Astrocyte (in vitro differentiated cells and primary cell): ENCODE results near the gene KCND2. TPM values are rescaled to one million over a fixed set of nuclear protein-coding genes. Genes with fewer than 3 reads are reported as not detected.
A peak's percentile ranks its signal among the peaks of the same experiment; 100 is the strongest.

Experiments used
- DNase-seq: peaks from one replicate; pipeline ENCODE4 v3.0.0-alpha.2; 2010; ENCODE audit warnings: low read depth
- FAIRE-seq: peaks from 2 replicates; lab custom pipeline; 2011; peaks lifted over from hg19 to GRCh38; lab: Jason Lieb, UNC
- H2AFZ ChIP-seq: 2 replicates; pipeline ENCODE4 v1.6.0; 2012; ENCODE audit warnings: low read depth, low read length, inconsistent platforms
- H3K27ac ChIP-seq: 2 replicates; pipeline ENCODE4 v1.5.1; 2011; ENCODE audit warnings: low read depth, low read length, inconsistent platforms
- H3K27me3 ChIP-seq: 2 replicates; pipeline ENCODE4 v1.6.0; 2011; ENCODE audit warnings: low read length, inconsistent platforms; ENCODE audit not compliant: insufficient read depth
- H3K36me3 ChIP-seq: 2 replicates; pipeline ENCODE4 v1.5.1; 2011; ENCODE audit warnings: low read length, inconsistent platforms; ENCODE audit not compliant: insufficient read depth
- H3K4me1 ChIP-seq: 2 replicates; pipeline ENCODE4 v1.5.1; 2011; ENCODE audit warnings: low read length, inconsistent platforms; ENCODE audit not compliant: insufficient read depth
- H3K4me2 ChIP-seq: 2 replicates; pipeline ENCODE4 v1.6.0; 2012; ENCODE audit warnings: low read length, inconsistent platforms
- H3K4me3 ChIP-seq: 2 replicates; pipeline ENCODE4 v1.5.1; 2011; ENCODE audit warnings: low read depth, mild to moderate bottlenecking, low read length, inconsistent platforms; ENCODE audit not compliant: insufficient read depth
- H3K79me2 ChIP-seq: 2 replicates; pipeline ENCODE4 v1.6.0; 2012; ENCODE audit warnings: mild to moderate bottlenecking, low read length, inconsistent platforms; ENCODE audit not compliant: insufficient read depth
- H3K9ac ChIP-seq: 2 replicates; pipeline ENCODE4 v1.6.0; 2012; ENCODE audit warnings: mild to moderate bottlenecking, low read length, inconsistent platforms
- H3K9me3 ChIP-seq: 2 replicates; pipeline ENCODE4 v1.5.1; 2012; ENCODE audit warnings: low read depth, mild to moderate bottlenecking, low read length, inconsistent platforms; ENCODE audit not compliant: insufficient read depth
- H4K20me1 ChIP-seq: 2 replicates; pipeline ENCODE4 v1.6.0; 2012; ENCODE audit warnings: low read length, inconsistent platforms; ENCODE audit not compliant: insufficient read depth
- H3K27ac Mint-ChIP-seq: one replicate; pipeline ENCODE4 v1.8.0; 2021; ENCODE audit warnings: mild to moderate bottlenecking, mixed read lengths; ENCODE audit not compliant: unreplicated experiment
- H3K27me3 Mint-ChIP-seq: one replicate; pipeline ENCODE4 v1.8.0; 2021; ENCODE audit warnings: low read depth, mixed read lengths; ENCODE audit not compliant: unreplicated experiment
- H3K36me3 Mint-ChIP-seq: one replicate; pipeline ENCODE4 v1.8.0; 2021; ENCODE audit warnings: low read depth, mixed read lengths; ENCODE audit not compliant: unreplicated experiment
- H3K4me1 Mint-ChIP-seq: one replicate; pipeline ENCODE4 v1.8.0; 2021; ENCODE audit warnings: low read depth, mixed read lengths; ENCODE audit not compliant: unreplicated experiment
- H3K4me3 Mint-ChIP-seq: one replicate; pipeline ENCODE4 v1.8.0; 2021; ENCODE audit warnings: mild to moderate bottlenecking, moderate library complexity, mixed read lengths; ENCODE audit not compliant: unreplicated experiment
- H3K9me3 Mint-ChIP-seq: one replicate; pipeline ENCODE4 v1.8.0; 2021; ENCODE audit warnings: mild to moderate bottlenecking, mixed read lengths; ENCODE audit not compliant: unreplicated experiment
- CTCF ChIP-seq: IDR thresholded peaks from 2 replicates; pipeline ENCODE4 v1.5.1; 2011; ENCODE audit warnings: low read depth, mild to moderate bottlenecking, inconsistent platforms, low read length, moderate library complexity; ENCODE audit not compliant: insufficient read depth
- EZH2 ChIP-seq: IDR thresholded peaks from 2 replicates; pipeline ENCODE4 v1.6.1; 2012; ENCODE audit warnings: mild to moderate bottlenecking, low read length, inconsistent platforms; ENCODE audit not compliant: insufficient read depth
- total RNA-seq: library from RNA; stranded (reverse); gene quantifications from 2 replicates; pipeline ENCODE4 v1.2.1, GENCODE V29; 2021

KCND2 gene
- total RNA-seq, 1 donor from 2014 or later = 0.30 TPM

GRCh38 chr7:120639884-120640283 lies 366.9 kb downstream of the KCND2 start:
- H3K27ac ChIP-seq = no peak overlapping the region
- DNase-seq (no peak), FAIRE-seq (no peak)
- H4K20me1 ChIP-seq = no peaks in the 10 kb centered on the region
- Mint-ChIP-seq H3K4me1 (no peaks in the 10 kb centered on the region), H3K9me3 (no peaks in the 10 kb centered on the region), H3K27me3 (no peaks in the 10 kb centered on the region), H3K4me3 (no peak overlapping the region), H3K36me3 (no peaks in the 10 kb centered on the region), H3K27ac (no peak overlapping the region)
- H3K36me3 ChIP-seq = no peaks in the 10 kb centered on the region
- no peaks in the 10 kb centered on the region for H3K9me3 ChIP-seq
- no peak overlapping the region for H2AFZ ChIP-seq
- H3K4me1 ChIP-seq = no peaks in the 10 kb centered on the region
- no peak overlapping the region for H3K4me3 ChIP-seq
- no peak for TF ChIP-seq EZH2
- no peak for TF ChIP-seq CTCF
- H3K27me3 ChIP-seq = no peaks in the 10 kb centered on the region
- no peaks in the 10 kb centered on the region for H3K79me2 ChIP-seq
- no peak overlapping the region for H3K4me2 ChIP-seq
- H3K9ac ChIP-seq = no peak overlapping the region

GRCh38 chr7:120645966-120646365 lies 373.0 kb downstream of the KCND2 start:
- H3K79me2 ChIP-seq = no peaks in the 10 kb centered on the region
- H3K27me3 ChIP-seq = no peaks in the 10 kb centered on the region
- H3K4me1 ChIP-seq = no peaks in the 10 kb centered on the region
- TF ChIP-seq CTCF = no peak
- no peak for TF ChIP-seq EZH2
- H3K9ac ChIP-seq = no peak overlapping the region
- no peaks in the 10 kb centered on the region for H3K36me3 ChIP-seq
- DNase-seq = no peak
- no peak overlapping the region for H3K4me2 ChIP-seq
- H3K4me3 Mint-ChIP-seq = no peak overlapping the region
- no peak for FAIRE-seq
- H3K4me1 Mint-ChIP-seq = no peaks in the 10 kb centered on the region
- H4K20me1 ChIP-seq = no peaks in the 10 kb centered on the region
- no peaks in the 10 kb centered on the region for H3K27me3 Mint-ChIP-seq
- H3K9me3 Mint-ChIP-seq = peaks cover 2% of the 10 kb centered on the region
- H3K36me3 Mint-ChIP-seq = no peaks in the 10 kb centered on the region
- no peak overlapping the region for H2AFZ ChIP-seq
- H3K4me3 ChIP-seq = no peak overlapping the region
- H3K27ac ChIP-seq = no peak overlapping the region
- no peaks in the 10 kb centered on the region for H3K9me3 ChIP-seq
- no peak overlapping the region for H3K27ac Mint-ChIP-seq

GRCh38 chr7:120654241-120654640 lies 381.3 kb downstream of the KCND2 start:
- Mint-ChIP-seq H3K9me3 (peaks cover 2% of the 10 kb centered on the region), H3K4me1 (no peaks in the 10 kb centered on the region), H3K4me3 (no peak overlapping the region), H3K36me3 (no peaks in the 10 kb centered on the region), H3K27ac (no peak overlapping the region), H3K27me3 (no peaks in the 10 kb centered on the region)
- Histone ChIP-seq H3K27ac (no peak overlapping the region), H4K20me1 (no peaks in the 10 kb centered on the region), H3K9me3 (no peaks in the 10 kb centered on the region), H3K4me2 (no peak overlapping the region), H3K27me3 (no peaks in the 10 kb centered on the region), H3K36me3 (no peaks in the 10 kb centered on the region), H2AFZ (no peak overlapping the region), H3K4me3 (no peak overlapping the region), H3K4me1 (no peaks in the 10 kb centered on the region), H3K79me2 (no peaks in the 10 kb centered on the region), H3K9ac (no peak overlapping the region)
- peak; percentile 23 for FAIRE-seq
- no peak for DNase-seq
- TF ChIP-seq EZH2 (no peak), CTCF (no peak)
